Colonic mucosa (tissue), 4 donors: ENCODE measurements around the gene CAPN9. TPM values are rescaled to one million over a fixed set of nuclear protein-coding genes. Genes with fewer than 3 reads are reported as not detected.

ENCODE experiments used
- DNase-seq: peaks from one replicate; pipeline ENCODE4 v3.0.0-alpha.2; 2020
- H3K27ac ChIP-seq: fragments of 200-600 bp; one replicate; pipeline ENCODE4 v1.8.0; 2021
- H3K27me3 ChIP-seq: fragments of 200-600 bp; one replicate; pipeline ENCODE4 v1.8.0; 2021
- H3K36me3 ChIP-seq: fragments of 200-600 bp; one replicate; pipeline ENCODE4 v1.8.0; 2021
- H3K4me1 ChIP-seq: fragments of 200-600 bp; one replicate; pipeline ENCODE4 v1.8.0; 2021; ENCODE audit warnings: mild to moderate bottlenecking
- H3K4me3 ChIP-seq: fragments of 200-600 bp; one replicate; pipeline ENCODE4 v1.8.0; 2021
- H3K9ac ChIP-seq, 2 donors: one replicate each; pipeline ENCODE4 v1.7.0; 2013; ENCODE audit warnings: control low read depth in 2 of 2, low read depth in 2 of 2, low read length in 2 of 2
- H3K9me3 ChIP-seq: fragments of 200-600 bp; one replicate; pipeline ENCODE4 v1.8.0; 2021
- CTCF ChIP-seq: fragments of 200-600 bp; IDR thresholded peaks from one replicate; pipeline ENCODE4 v1.8.0; 2022; ENCODE audit warnings: antibody characterized with exemption, mild to moderate bottlenecking
- intact Hi-C: fragments of 100-400 bp; cut with DNase I; formaldehyde crosslinking; loops from one replicate; pipeline ENCODE4 v1.14.1; 2022
- total RNA-seq, 2 donors: library from RNA; stranded (reverse); fragmentation: NEBNext Ultra II Directional in 1 of 2; extraction: Animal tissue kit (Norgen Biotek cat#: 25700) in 1 of 2; gene quantifications; one replicate each; pipeline ENCODE4 v1.2.1, GENCODE V29; 2021
- donor health status: healthy.
- donor health status: DM: no; HTN: no; CAD: no.
- donor health status: DM: no; HTN: no; CAD: no.

Gene CAPN9
- total RNA-seq, 2 donors from 2014 or later = 14.3 to 36.3 TPM

GRCh38 chr1:230781594-230781993 is 34.4 kb downstream of the CAPN9 start:
- Histone ChIP-seq H3K9ac (no peak overlapping the region), H3K27ac (no peak overlapping the region), H3K4me1 (no peaks in the 10 kb centered on the region), H3K27me3 (no peaks in the 10 kb centered on the region), H3K4me3 (no peak overlapping the region), H3K9me3 (no peaks in the 10 kb centered on the region), H3K36me3 (no peaks in the 10 kb centered on the region)
- no peak for TF ChIP-seq CTCF
- intact Hi-C loops = no loop called here
- DNase-seq = no peak

DNA sequence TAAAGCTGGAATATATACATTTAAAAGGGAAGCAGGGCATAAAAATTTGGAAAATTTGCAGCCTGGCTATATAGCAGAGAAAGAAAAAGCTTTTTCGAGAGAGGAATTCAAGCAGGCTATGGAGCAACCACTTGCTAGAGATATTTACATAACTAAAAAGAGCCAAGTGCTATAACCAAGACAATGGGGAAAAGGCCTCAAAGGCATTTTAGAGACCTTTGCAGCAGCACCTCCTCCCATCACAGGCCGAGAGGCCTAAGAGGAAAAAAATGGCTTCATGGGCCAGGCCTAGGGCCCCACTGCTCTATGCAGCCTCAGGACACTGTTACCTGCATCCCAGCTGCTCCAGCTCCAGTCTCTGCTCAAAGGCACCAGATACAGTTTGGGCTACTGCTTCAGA is 37.0 kb downstream of the CAPN9 start:
- no peak for DNase-seq
- Histone ChIP-seq H3K9ac (no peak overlapping the region), H3K4me3 (no peak overlapping the region), H3K36me3 (no peaks in the 10 kb centered on the region), H3K27me3 (no peaks in the 10 kb centered on the region), H3K27ac (no peak overlapping the region), H3K9me3 (no peaks in the 10 kb centered on the region), H3K4me1 (no peaks in the 10 kb centered on the region)
- TF ChIP-seq CTCF = no peak
- intact Hi-C loops = no loop called here

- intact Hi-C loops = no loop called here
- Histone ChIP-seq H3K9ac (no peak overlapping the region), H3K27ac (no peak overlapping the region), H3K4me3 (no peak overlapping the region), H3K36me3 (no peaks in the 10 kb centered on the region), H3K9me3 (no peaks in the 10 kb centered on the region), H3K4me1 (no peaks in the 10 kb centered on the region), H3K27me3 (no peaks in the 10 kb centered on the region)
- no peak for TF ChIP-seq CTCF
- DNase-seq = no peak
Observed at GRCh38 chr1:230785636-230786384, 38.6 kb downstream of the CAPN9 start.

GRCh38 chr1:230786385-230786753 is 39.2 kb downstream of the CAPN9 start:
- DNase-seq = no peak
- intact Hi-C loops = no loop called here

GRCh38 chr1:230787471-230787870 is 40.3 kb downstream of the CAPN9 start:
- no peak overlapping the region for H3K27ac ChIP-seq
- H3K36me3 ChIP-seq = no peaks in the 10 kb centered on the region
- H3K4me1 ChIP-seq = no peaks in the 10 kb centered on the region
- no peak overlapping the region for H3K4me3 ChIP-seq
- no peak for TF ChIP-seq CTCF
- no peaks in the 10 kb centered on the region for H3K27me3 ChIP-seq
- H3K9me3 ChIP-seq = no peaks in the 10 kb centered on the region
- DNase-seq = no peak
- intact Hi-C loops = no loop called here
- H3K9ac ChIP-seq = no peak overlapping the region

More at GRCh38 chr1:230786385-230786753, 39.2 kb downstream of the CAPN9 start:
- no peak for TF ChIP-seq CTCF
- no peaks in the 10 kb centered on the region for H3K9me3 ChIP-seq
- H3K9ac ChIP-seq = no peak overlapping the region
- H3K4me1 ChIP-seq = no peaks in the 10 kb centered on the region
- no peaks in the 10 kb centered on the region for H3K36me3 ChIP-seq
- no peaks in the 10 kb centered on the region for H3K27me3 ChIP-seq
- no peak overlapping the region for H3K4me3 ChIP-seq
- H3K27ac ChIP-seq = no peak overlapping the region
